Measurements from ENCODE around the gene CCL15. TPM values are rescaled to one million over a fixed set of nuclear protein-coding genes. Genes with fewer than 3 reads are reported as not detected.
"Not testable (repeated sequence)": the region's sequence is repeated elsewhere in the genome, so short reads cannot be mapped to it uniquely, and the experiment has no call there.

The CCL15 gene
- total and polyA plus RNA-seq, 4 donors = 0.23 TPM; not detected in 3

DNA sequence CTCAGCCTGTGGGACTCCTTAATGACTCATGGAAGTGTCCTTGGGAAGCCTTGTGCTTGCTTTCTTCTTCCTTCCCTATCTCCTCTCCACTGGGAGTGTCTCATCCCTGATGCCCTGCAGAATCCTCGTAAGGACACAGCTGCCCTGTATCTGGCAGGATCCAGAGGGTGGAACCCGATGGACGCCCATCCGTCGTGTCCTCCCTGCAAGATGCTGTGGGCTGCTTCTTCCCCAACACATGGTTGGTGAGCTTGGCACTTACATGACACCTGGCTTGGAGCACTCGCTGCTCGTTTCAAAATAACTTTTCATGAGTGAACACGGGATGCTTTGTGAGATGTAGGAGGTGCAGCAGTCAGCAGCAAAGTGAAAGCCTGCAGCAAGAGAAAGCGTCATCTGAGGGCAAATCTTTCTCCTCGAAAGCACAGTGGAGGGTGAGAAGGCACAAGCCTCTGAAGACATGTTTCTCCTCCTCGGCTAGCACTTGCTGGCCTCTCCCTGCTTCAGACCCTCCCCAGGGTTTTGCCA lies 3.3 kb downstream of the CCL15 start:
- H3K4me3 ChIP-seq (ENCODE audit: low read depth, low read length) = no peak overlapping the region
- H3K4me1 ChIP-seq (ENCODE audit: control insufficient read depth, insufficient read depth, low read length) = no peaks in the 10 kb centered on the region
- H3K27me3 ChIP-seq (ENCODE audit: control insufficient read depth, insufficient read depth, low read length) = no peaks in the 10 kb centered on the region
- no peak overlapping the region for H3K27ac ChIP-seq (ENCODE audit: low read depth, low read length)
- no peak for DNase-seq (ENCODE audit: low read depth in 4 of 6, low spot score in 6 of 6)
- no peaks in the 10 kb centered on the region for H3K36me3 ChIP-seq (ENCODE audit: control insufficient read depth, insufficient read depth, low read length)
- no peaks in the 10 kb centered on the region for H3K9me3 ChIP-seq (ENCODE audit: control insufficient read depth, insufficient read depth, low read length)
- WGBS (ENCODE audit: insufficient coverage) = 86% methylated on average over 7 of the region's 11 CpGs

DNA sequence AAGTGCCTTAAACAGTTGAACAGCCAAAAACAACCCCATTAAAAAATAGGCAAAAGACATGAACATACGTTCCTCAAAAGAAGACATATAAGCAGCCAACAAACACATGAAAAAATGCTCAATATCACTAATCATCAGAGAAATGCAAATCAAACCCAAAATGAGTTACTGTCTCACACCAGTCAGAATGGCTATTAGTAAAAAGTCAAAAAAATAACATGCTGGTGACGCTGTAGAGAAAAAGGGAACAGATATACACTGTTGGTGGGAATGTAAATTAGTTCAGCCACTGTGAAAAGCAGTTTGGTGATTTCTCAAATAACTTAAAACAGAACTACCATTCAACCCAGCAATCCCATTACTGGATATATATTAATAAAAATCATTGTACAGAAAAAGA lies 6.0 kb downstream of the CCL15 start:
- H3K27ac ChIP-seq (ENCODE audit: low read depth, low read length) = not testable (repeated sequence)

DNA sequence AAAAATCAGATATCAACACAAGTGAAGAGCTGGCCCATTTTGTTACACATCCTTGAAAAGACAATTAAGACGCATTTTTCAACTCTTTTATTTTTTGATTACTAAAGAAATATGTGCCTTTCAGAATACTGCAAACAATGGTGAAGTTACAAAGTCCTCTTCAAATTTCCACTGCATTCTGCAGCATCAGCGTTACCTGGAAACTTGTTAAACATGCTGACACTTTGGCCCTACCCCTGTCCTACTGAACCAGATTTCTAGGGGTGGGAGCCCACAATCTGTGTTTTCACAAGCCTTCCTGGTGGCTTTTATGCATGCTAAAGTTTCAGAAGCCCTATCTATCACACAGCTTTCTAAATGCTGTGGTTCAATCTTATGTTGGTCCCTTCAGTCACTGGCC lies 10.3 kb downstream of the CCL15 start:
- DNase-seq (ENCODE audit: low read depth in 4 of 6, low spot score in 6 of 6) = no peak
- no peaks in the 10 kb centered on the region for H3K27me3 ChIP-seq (ENCODE audit: control insufficient read depth, insufficient read depth, low read length)
- no peaks in the 10 kb centered on the region for H3K36me3 ChIP-seq (ENCODE audit: control insufficient read depth, insufficient read depth, low read length)
- no peaks in the 10 kb centered on the region for H3K4me1 ChIP-seq (ENCODE audit: control insufficient read depth, insufficient read depth, low read length)
- H3K4me3 ChIP-seq (ENCODE audit: low read depth, low read length) = no peak overlapping the region
- H3K27ac ChIP-seq (ENCODE audit: low read depth, low read length) = no peak overlapping the region
- H3K9me3 ChIP-seq (ENCODE audit: control insufficient read depth, insufficient read depth, low read length) = no peaks in the 10 kb centered on the region
- 100% methylated on average over 1 of the region's 2 CpGs for WGBS (ENCODE audit: insufficient coverage)

More for the DNA sequence above, 6.0 kb downstream of the CCL15 start:
- H3K4me1 ChIP-seq (ENCODE audit: control insufficient read depth, insufficient read depth, low read length); H3K9me3 ChIP-seq (ENCODE audit: control insufficient read depth, insufficient read depth, low read length); H3K4me3 ChIP-seq (ENCODE audit: low read depth, low read length); H3K27me3 ChIP-seq (ENCODE audit: control insufficient read depth, insufficient read depth, low read length); H3K36me3 ChIP-seq (ENCODE audit: control insufficient read depth, insufficient read depth, low read length); DNase-seq (ENCODE audit: low read depth in 4 of 6, low spot score in 6 of 6): not testable (repeated sequence)
- WGBS (ENCODE audit: insufficient coverage) = no CpG with 5 or more reads among the region's 2 CpGs

DNA sequence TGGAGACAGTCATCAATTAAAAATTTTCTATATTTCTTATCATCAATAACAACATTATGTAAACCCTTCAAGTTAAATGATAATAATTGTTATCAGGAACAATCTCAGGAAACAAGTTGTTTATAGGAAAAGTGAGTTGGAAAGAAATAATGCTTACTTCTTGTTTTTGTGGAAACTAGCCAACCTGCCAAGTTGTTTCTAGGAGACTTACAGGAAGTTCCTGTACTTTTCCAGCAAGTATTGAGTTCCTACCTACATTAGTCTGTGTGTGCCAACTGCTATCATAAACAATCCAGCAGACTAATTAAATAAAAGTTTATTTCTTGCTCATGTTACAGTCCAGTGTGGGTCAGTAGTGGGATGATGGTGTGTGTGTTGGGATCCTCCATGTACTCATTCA lies 13.2 kb downstream of the CCL15 start:
- H3K27ac ChIP-seq (ENCODE audit: low read depth, low read length) = no peak overlapping the region
- H3K27me3 ChIP-seq (ENCODE audit: control insufficient read depth, insufficient read depth, low read length) = no peaks in the 10 kb centered on the region
- no peak for DNase-seq (ENCODE audit: low read depth in 4 of 6, low spot score in 6 of 6)

DNA sequence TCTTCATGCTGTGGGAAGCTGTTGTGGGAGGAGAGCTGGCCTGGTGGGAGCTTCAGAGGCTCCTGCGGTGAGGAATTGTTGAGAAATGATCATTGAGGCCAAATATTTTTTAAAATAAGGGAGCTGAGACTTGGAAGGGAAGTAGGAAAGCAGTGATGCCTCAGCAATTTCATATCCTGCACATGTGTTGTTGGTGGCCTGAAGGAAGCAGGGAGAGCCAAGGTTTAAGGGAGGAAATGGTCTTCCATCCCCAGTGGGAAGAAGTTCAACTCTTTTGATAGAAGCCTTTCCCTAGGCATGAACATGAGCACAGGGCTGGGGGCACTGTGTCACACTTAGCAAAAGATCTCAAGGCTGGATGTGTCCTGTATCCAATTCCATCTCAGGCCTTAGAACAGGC lies 14.7 kb downstream of the CCL15 start, which contains the start of gene CCL14:
TSS of gene CCL14 (minus strand) at position 87 of the 400 bp plus-strand sequence. CDS start at position 7, 80 bp downstream.
- no peak within 1 kb of the TSS for H3K27ac ChIP-seq (ENCODE audit: low read depth, low read length)
- no peak within 1 kb of the TSS for H3K4me3 ChIP-seq (ENCODE audit: low read depth, low read length)
- H3K36me3 ChIP-seq (ENCODE audit: control insufficient read depth, insufficient read depth, low read length) = no peaks in the 10 kb centered on the region
- H3K27me3 ChIP-seq (ENCODE audit: control insufficient read depth, insufficient read depth, low read length) = no peaks in the 10 kb centered on the region
- no peak for DNase-seq (ENCODE audit: low read depth in 4 of 6, low spot score in 6 of 6)
- H3K4me1 ChIP-seq (ENCODE audit: control insufficient read depth, insufficient read depth, low read length) = no peaks in the 10 kb centered on the region
- no peaks in the 10 kb centered on the region for H3K9me3 ChIP-seq (ENCODE audit: control insufficient read depth, insufficient read depth, low read length)
- 100% methylated on average over 1 of the region's 1 CpG for WGBS (ENCODE audit: insufficient coverage)

More for the DNA sequence above, 13.2 kb downstream of the CCL15 start:
- Histone ChIP-seq H3K36me3 (ENCODE audit: control insufficient read depth, insufficient read depth, low read length) (no peaks in the 10 kb centered on the region), H3K4me1 (ENCODE audit: control insufficient read depth, insufficient read depth, low read length) (no peaks in the 10 kb centered on the region), H3K9me3 (ENCODE audit: control insufficient read depth, insufficient read depth, low read length) (no peaks in the 10 kb centered on the region), H3K4me3 (ENCODE audit: low read depth, low read length) (no peak overlapping the region)

DNA sequence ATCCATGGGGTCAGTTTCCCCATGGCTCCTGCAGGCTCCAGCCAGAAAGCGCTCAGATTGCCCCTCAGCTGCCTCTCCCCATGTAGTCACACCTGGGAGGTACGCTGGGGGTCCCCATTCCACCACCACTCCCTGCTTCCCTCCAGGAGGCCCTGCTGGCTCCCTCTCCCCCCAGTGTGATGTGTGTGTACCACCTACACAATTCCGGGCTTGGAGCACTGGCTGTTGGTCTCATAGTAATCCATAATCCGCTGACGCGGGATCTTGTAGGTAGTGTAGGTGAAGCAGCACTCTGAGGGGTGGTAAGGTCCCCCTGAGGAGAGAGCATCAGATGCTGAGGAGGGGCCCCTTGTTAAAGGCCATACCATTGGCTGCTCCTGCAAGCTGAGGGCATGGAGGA lies 17.2 kb downstream of the CCL15 start:
- no peak overlapping the region for H3K27ac ChIP-seq (ENCODE audit: low read depth, low read length)
- 95% methylated on average over 5 of the region's 6 CpGs for WGBS (ENCODE audit: insufficient coverage)
- H3K4me1 ChIP-seq (ENCODE audit: control insufficient read depth, insufficient read depth, low read length) = no peaks in the 10 kb centered on the region
- H3K4me3 ChIP-seq (ENCODE audit: low read depth, low read length) = no peak overlapping the region
- DNase-seq (ENCODE audit: low read depth in 4 of 6, low spot score in 6 of 6) = no peak
- H3K9me3 ChIP-seq (ENCODE audit: control insufficient read depth, insufficient read depth, low read length) = no peaks in the 10 kb centered on the region
- H3K27me3 ChIP-seq (ENCODE audit: control insufficient read depth, insufficient read depth, low read length) = no peaks in the 10 kb centered on the region
- H3K36me3 ChIP-seq (ENCODE audit: control insufficient read depth, insufficient read depth, low read length) = no peaks in the 10 kb centered on the region

DNA sequence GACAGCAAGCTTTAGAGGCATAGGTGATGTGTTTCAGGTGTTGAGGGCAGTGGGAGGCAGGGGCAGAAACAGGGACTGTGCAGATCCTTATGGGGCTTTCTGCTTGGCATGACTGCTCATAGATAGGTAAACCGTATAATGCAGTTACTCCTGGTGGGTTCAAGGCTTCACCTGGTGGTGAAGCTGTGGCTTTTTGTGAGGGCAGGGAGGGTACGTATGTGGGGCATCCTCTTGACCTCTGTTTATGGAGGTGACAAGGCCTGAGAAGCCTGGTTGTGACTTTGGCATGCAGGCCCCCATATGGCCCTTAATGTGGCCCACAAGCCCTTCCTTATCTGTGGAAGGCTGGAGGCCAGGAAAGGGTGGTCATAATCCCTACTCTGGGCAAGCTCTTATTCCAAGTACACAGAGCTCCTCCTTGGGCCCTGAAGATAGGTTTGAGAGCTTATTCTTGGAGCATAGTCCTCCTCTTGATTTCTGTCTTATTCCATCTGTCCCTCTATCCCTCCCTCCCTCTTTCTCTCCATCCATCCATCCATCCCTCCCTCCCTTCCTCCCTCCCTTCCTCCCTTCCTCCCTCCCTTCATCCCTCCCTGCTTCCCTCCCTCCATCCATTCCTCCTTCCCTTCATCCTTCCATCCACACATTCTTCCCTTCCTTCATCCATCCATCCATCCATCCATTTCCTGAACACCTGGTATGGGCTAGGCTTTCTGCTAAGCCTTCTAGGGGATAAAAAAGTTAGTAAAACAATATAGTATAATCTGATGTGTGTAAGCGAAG lies 18.8 kb downstream of the CCL15 start:
- Histone ChIP-seq H3K27me3 (ENCODE audit: control insufficient read depth, insufficient read depth, low read length) (no peaks in the 10 kb centered on the region), H3K4me3 (ENCODE audit: low read depth, low read length) (no peak overlapping the region), H3K36me3 (ENCODE audit: control insufficient read depth, insufficient read depth, low read length) (no peaks in the 10 kb centered on the region), H3K4me1 (ENCODE audit: control insufficient read depth, insufficient read depth, low read length) (no peaks in the 10 kb centered on the region), H3K9me3 (ENCODE audit: control insufficient read depth, insufficient read depth, low read length) (no peaks in the 10 kb centered on the region), H3K27ac (ENCODE audit: low read depth, low read length) (no peak overlapping the region)
- WGBS (ENCODE audit: insufficient coverage) = 100% methylated on average over 2 of the region's 3 CpGs
- no peak for DNase-seq (ENCODE audit: low read depth in 4 of 6, low spot score in 6 of 6)

DNA sequence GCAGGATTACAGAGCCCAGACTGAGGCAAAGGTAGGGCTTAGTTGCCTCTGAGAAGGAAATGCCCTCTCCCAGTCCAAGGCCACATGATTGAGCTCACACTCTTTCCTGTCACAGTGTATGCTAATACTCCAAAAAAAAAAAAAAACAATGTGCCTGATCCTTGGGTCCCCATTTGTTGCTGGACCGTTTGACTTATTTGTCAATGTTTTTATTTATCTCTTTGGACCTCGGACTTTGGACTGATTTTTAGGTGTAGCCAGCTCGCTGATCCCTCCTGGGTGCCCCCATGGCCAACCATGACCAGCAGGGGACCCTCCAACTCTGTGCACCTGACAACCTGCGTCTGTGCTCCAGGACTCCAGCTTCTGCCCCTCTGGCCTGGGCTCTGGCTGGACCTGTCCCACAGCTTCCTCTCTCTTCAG lies 19.4 kb downstream of the CCL15 start:
- Histone ChIP-seq H3K4me3 (ENCODE audit: low read depth, low read length) (no peak overlapping the region), H3K27me3 (ENCODE audit: control insufficient read depth, insufficient read depth, low read length) (no peaks in the 10 kb centered on the region), H3K4me1 (ENCODE audit: control insufficient read depth, insufficient read depth, low read length) (no peaks in the 10 kb centered on the region), H3K27ac (ENCODE audit: low read depth, low read length) (no peak overlapping the region), H3K9me3 (ENCODE audit: control insufficient read depth, insufficient read depth, low read length) (no peaks in the 10 kb centered on the region), H3K36me3 (ENCODE audit: control insufficient read depth, insufficient read depth, low read length) (no peaks in the 10 kb centered on the region)
- WGBS (ENCODE audit: insufficient coverage) = 88% methylated on average over 3 of the region's 4 CpGs
- no peak for DNase-seq (ENCODE audit: low read depth in 4 of 6, low spot score in 6 of 6)

DNA sequence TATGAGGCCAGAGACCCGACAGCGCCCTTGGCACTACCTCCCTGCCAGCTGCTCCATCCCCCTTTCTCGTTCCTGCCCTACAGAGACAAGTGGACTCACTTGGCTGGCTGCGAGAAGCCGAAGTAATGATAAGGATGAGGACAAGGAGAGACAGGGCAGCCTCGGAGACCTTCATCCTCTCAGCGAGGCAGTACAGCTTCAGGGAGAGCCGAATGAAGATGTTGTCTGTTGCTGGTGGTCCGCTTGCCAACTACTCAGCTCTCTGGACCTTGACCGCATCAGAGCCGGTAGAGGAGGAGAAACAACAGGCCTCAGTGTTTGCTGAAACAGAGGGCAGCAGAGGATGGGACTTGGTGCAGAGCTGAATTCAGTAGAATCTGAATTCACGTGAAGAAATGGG lies 20.1 kb downstream of the CCL15 start, which contains the start of gene CCL16:
TSS of gene CCL16 (minus strand) at position 252 of the 400 bp plus-strand sequence. CDS start at position 175, 77 bp downstream.
- Histone ChIP-seq H3K4me3 (ENCODE audit: low read depth, low read length) (no peak within 1 kb of the TSS), H3K27ac (ENCODE audit: low read depth, low read length) (no peak within 1 kb of the TSS), H3K27me3 (ENCODE audit: control insufficient read depth, insufficient read depth, low read length) (no peaks in the 10 kb centered on the region), H3K9me3 (ENCODE audit: control insufficient read depth, insufficient read depth, low read length) (no peaks in the 10 kb centered on the region), H3K36me3 (ENCODE audit: control insufficient read depth, insufficient read depth, low read length) (no peaks in the 10 kb centered on the region), H3K4me1 (ENCODE audit: control insufficient read depth, insufficient read depth, low read length) (no peaks in the 10 kb centered on the region)
- 87% methylated on average over 8 of the region's 12 CpGs for WGBS (ENCODE audit: insufficient coverage)
- DNase-seq (ENCODE audit: low read depth in 4 of 6, low spot score in 6 of 6) = no peak

DNA sequence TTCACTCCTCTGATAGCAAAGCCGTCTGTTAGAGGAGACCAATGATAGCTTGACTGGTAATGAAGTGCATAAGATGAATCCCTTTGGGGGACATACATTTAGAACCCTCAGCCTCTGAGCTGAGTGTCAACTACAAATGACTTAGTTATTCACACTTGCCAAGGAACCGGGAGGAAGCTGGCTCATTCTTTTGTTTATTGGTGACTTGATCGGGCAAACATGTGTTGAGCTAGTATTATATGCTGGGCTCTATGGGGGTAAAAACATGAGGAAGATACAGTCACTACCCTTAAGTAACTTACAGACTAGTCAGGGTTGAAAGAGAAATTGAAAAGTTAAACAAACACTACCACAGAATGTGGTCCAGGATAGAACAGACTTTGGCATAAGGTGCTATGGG lies 23.0 kb downstream of the CCL15 start:
- Histone ChIP-seq H3K4me1 (ENCODE audit: control insufficient read depth, insufficient read depth, low read length) (no peaks in the 10 kb centered on the region), H3K4me3 (ENCODE audit: low read depth, low read length) (no peak overlapping the region), H3K9me3 (ENCODE audit: control insufficient read depth, insufficient read depth, low read length) (no peaks in the 10 kb centered on the region), H3K27me3 (ENCODE audit: control insufficient read depth, insufficient read depth, low read length) (no peaks in the 10 kb centered on the region), H3K36me3 (ENCODE audit: control insufficient read depth, insufficient read depth, low read length) (no peaks in the 10 kb centered on the region), H3K27ac (ENCODE audit: low read depth, low read length) (no peak overlapping the region)
- no CpG with 5 or more reads among the region's 3 CpGs for WGBS (ENCODE audit: insufficient coverage)
- DNase-seq (ENCODE audit: low read depth in 4 of 6, low spot score in 6 of 6) = no peak
